Activated CD8-positive, alpha-beta T cell treated with anti-CD3 and anti-CD28 coated beads for 36 hours (primary cell): ENCODE measurements around the gene CTRB2. TPM values are rescaled to one million over a fixed set of nuclear protein-coding genes. Genes with fewer than 3 reads are reported as not detected.

Experiments used
- ATAC-seq: fragments of 200-7000 bp; cut with Tn5 transposase; one replicate; pipeline ENCODE4 v1.10.0; 2021; ENCODE audit warnings: mild to moderate bottlenecking, moderate library complexity
- CTCF ChIA-PET: fragments of 350-600 bp; sonication (Branson Sonifier 250); formaldehyde crosslinking; loops from one replicate; lab custom pipeline; 2021; ENCODE audit warnings: antibody characterized with exemption; lab: Charles Lee
- POLR2A ChIA-PET: fragments of 350-600 bp; sonication (Branson Sonifier 250); formaldehyde crosslinking; loops from one replicate; lab custom pipeline; 2021; ENCODE audit warnings: antibody characterized with exemption; lab: Charles Lee
- DNase-seq: peaks from one replicate; pipeline ENCODE4 v3.0.0-alpha.2; 2020
- H3K27ac Mint-ChIP-seq: one replicate; pipeline ENCODE4 v1.8.0; 2021; ENCODE audit warnings: mild to moderate bottlenecking, mixed read lengths
- H3K27me3 Mint-ChIP-seq: one replicate; pipeline ENCODE4 v1.8.0; 2021; ENCODE audit warnings: mixed read lengths
- H3K36me3 Mint-ChIP-seq: one replicate; pipeline ENCODE4 v1.8.0; 2021; ENCODE audit warnings: low read depth, mixed read lengths
- H3K4me1 Mint-ChIP-seq: one replicate; pipeline ENCODE4 v1.8.0; 2021; ENCODE audit warnings: low read depth, mixed read lengths
- H3K4me3 Mint-ChIP-seq: one replicate; pipeline ENCODE4 v1.8.0; 2021; ENCODE audit warnings: mild to moderate bottlenecking, moderate library complexity, mixed read lengths
- H3K9me3 Mint-ChIP-seq: one replicate; pipeline ENCODE4 v1.8.0; 2021; ENCODE audit warnings: mixed read lengths
- CTCF ChIP-seq: fragments of 200-600 bp; IDR thresholded peaks from one replicate; pipeline ENCODE4 v1.8.0; 2022; ENCODE audit warnings: antibody characterized with exemption, mild to moderate bottlenecking
- intact Hi-C: fragments of 100-400 bp; cut with micrococcal nuclease; formaldehyde crosslinking; loops from one replicate; pipeline ENCODE4 v1.10.0; 2022
- total RNA-seq, 2 experiments: library from RNA; stranded (reverse); gene quantifications; one replicate each; pipeline ENCODE4 v1.2.3, GENCODE V29; 2021

CTRB2 gene
- total RNA-seq, 2 experiments from 2014 or later, result not detected

- H3K4me3 Mint-ChIP-seq, result no peak overlapping the region
- H3K9me3 Mint-ChIP-seq, result no peaks in the 10 kb centered on the region
- ChIA-PET CTCF (interaction anchor here (3.4 kb wide), 1 partner anchor 10 kb away, joined by 21 read pairs; no protein-coding TSS in a partner anchor), POLR2A (no interaction called here)
- ATAC-seq (no peak), DNase-seq (no peak)
- H3K27ac Mint-ChIP-seq, result no peak overlapping the region
- intact Hi-C loops, result no loop called here
- H3K36me3 Mint-ChIP-seq, result no peaks in the 10 kb centered on the region
- no peaks in the 10 kb centered on the region for H3K4me1 Mint-ChIP-seq
- H3K27me3 Mint-ChIP-seq, result no peaks in the 10 kb centered on the region
- no peak for TF ChIP-seq CTCF
Observed at GRCh38 chr16:75188832-75189477, 18.0 kb downstream of the CTRB2 start.

GRCh38 chr16:75181630-75182029 lies 25.3 kb downstream of the CTRB2 start:
- Mint-ChIP-seq H3K4me3 (no peak overlapping the region), H3K27me3 (peaks cover 1% of the 10 kb centered on the region), H3K4me1 (no peaks in the 10 kb centered on the region), H3K36me3 (no peaks in the 10 kb centered on the region), H3K9me3 (peaks cover 19% of the 10 kb centered on the region), H3K27ac (no peak overlapping the region)
- ChIA-PET CTCF (no interaction called here), POLR2A (no interaction called here)
- ATAC-seq (no peak), DNase-seq (no peak)
- intact Hi-C loops, result no loop called here
- no peak for TF ChIP-seq CTCF

GRCh38 chr16:75179208-75179607 lies 27.8 kb downstream of the CTRB2 start:
- Mint-ChIP-seq H3K4me3 (no peak overlapping the region), H3K27ac (no peak overlapping the region), H3K4me1 (no peaks in the 10 kb centered on the region), H3K9me3 (peaks cover 32% of the 10 kb centered on the region), H3K36me3 (no peaks in the 10 kb centered on the region), H3K27me3 (peaks cover 1% of the 10 kb centered on the region)
- POLR2A ChIA-PET, result no interaction called here
- DNase-seq (no peak), ATAC-seq (no peak)
- no peak for TF ChIP-seq CTCF
- intact Hi-C loops, result no loop called here
- CTCF ChIA-PET, result no interaction called here

- H3K4me3 Mint-ChIP-seq, result no peak overlapping the region
- POLR2A ChIA-PET, result no interaction called here
- intact Hi-C loops, result no loop called here
Observed at GRCh38 chr16:75176926-75177325, 30.0 kb downstream of the CTRB2 start.

More at GRCh38 chr16:75176926-75177325, 30.0 kb downstream of the CTRB2 start:
- CTCF ChIA-PET, result interaction anchor here (1.3 kb wide), 2 partner anchors 22 to 23 kb away, joined by 4 to 5 read pairs; no protein-coding TSS in a partner anchor
- Mint-ChIP-seq H3K27me3 (peaks cover 1% of the 10 kb centered on the region), H3K9me3 (peaks cover 51% of the 10 kb centered on the region), H3K4me1 (no peaks in the 10 kb centered on the region), H3K36me3 (peaks cover 9% of the 10 kb centered on the region), H3K27ac (no peak overlapping the region)
- TF ChIP-seq CTCF, result no peak
- ATAC-seq (no peak), DNase-seq (no peak)
